ENCODE results near the gene CARMIL3.

CARMIL3 gene

GRCh38 chr14:24078146-24078545, 26.3 kb downstream of the CARMIL3 start:
- no peak for DNase-seq (ENCODE audit: low read depth)

DNA sequence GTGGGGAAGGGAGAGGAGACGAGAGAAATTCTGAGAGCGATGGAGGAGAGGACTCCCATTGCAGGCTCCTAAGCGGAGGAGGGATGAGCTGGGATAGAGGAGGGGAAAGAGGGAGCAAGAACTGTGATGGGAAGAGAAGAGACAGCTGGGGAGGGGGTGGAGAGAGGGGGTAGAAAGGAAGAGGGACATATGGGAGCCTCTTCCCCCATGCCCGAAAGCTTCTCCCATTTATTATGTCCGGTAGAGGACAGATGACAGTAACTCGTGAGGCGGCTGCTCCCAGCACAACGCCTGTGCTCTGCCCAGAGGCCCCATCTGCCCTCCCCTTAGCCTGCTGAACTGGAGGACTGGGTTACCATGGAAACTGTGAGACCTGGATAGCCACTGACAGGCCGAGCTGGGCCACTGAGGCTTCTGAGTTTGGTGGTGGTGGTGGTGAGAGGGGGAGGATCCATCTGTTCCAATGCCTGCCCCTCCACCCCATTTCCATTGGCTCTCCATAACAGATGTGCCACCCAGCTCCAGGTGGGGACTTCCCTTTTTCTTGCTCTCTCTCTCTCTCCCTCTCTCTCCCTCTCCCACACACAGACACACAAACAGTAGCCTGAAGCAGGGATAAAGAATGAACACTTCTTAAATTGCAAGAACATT, 27.8 kb downstream of the CARMIL3 start:
- no peak for DNase-seq (ENCODE audit: low read depth)

DNA sequence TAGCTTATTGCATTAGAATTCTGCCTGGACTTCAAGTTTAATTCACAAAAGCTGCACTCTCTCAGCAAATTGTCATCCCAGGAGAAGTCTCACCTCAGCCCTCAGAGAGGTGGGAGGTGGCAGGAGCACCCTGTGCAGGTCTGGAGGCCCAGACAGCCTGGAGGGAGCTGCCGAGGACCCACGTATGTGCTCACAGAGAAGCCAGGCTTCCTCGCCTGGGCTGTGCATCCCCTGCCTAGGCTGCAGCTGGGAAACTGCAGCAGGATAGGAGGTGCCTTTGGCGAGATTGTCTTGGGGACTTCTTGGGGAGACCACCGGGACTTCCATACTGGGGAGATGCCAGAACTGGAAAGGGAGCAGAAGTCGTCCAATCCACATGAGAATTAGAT, 28.3 kb downstream of the CARMIL3 start:
- no peak for DNase-seq (ENCODE audit: low read depth)

- DNase-seq (ENCODE audit: low read depth), result peak; percentile 49
Observed at GRCh38 chr14:24080888-24081738, 29.3 kb downstream of the CARMIL3 start.

DNA sequence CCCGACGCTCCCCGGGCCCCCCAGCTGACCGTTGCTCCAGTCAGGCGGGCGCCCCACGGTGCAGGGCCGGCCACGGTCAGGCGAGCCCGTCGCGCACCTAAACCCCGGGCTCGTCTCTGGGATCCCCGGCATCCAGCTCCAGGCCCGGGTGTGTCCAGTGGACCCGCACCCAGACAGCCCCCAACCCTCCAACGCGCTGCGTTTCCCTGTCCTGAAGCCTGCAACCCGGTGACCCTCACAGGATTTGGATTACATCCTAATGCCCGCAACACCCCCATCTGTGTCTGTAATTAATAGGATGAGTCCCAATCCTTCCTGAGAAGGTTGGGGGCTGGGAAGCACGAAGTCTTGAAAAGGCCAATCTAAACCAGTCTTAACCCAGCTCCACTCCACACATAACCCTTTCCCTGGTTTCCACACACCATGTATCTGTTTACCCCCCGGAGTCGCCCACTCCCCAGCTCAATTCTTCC, 30.0 kb downstream of the CARMIL3 start:
- no peak for DNase-seq (ENCODE audit: low read depth)

DNA sequence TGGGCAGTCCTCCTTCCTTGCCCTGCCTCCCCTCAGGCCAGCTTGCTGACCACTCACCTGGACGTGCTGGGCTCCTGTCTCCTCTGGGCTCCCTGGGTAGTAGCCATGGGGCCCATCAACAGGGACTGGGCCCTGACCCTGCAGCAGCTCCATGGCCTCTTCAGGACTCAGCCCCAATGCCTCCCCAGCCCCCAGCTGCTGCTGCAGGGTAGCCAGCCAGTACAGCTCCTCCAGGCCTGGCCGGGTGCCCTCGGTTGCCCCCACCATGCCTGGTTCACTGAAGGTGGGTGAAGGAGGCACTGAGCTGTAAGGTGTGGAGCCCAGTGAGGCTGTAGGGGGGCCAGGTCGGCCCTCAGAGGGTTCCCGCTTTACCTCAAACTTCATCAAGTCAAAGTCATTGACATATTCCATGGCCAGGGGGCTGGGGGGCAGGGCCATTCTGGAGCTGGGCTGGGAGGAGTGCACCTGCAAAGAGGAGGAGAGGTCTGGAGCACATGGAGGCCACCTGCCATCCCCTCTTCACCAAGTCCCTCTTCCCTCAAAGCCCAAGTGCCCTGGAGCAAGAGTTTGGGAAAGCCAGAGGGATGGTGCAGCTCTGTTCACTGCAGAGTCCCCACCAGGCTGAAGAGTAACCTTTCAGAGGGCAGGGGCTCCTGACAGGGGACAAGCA, 30.7 kb downstream of the CARMIL3 start:
- no peak for DNase-seq (ENCODE audit: low read depth)

DNA sequence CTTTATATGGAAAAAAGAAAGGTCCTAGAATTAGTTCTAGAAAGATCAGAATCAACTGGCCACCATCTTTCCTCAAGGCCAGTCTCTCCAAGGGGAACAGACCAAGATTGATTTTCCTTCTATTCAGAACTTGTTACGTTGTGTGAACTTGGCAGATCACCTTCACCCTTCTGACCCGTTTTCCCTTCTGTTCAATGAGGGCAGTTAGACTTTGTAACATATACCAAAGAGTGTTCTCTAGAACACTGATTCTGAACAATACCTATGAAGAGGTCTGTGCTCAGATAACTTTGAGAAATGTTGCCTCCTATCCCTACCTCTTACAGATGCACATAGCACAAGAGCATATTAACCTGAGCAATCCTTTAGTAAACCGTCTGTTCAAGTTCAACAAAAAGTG, 31.7 kb downstream of the CARMIL3 start:
- no peak for DNase-seq (ENCODE audit: low read depth)

GRCh38 chr14:24084440-24084839, 32.6 kb downstream of the CARMIL3 start:
- DNase-seq (ENCODE audit: low read depth), result no peak

DNA sequence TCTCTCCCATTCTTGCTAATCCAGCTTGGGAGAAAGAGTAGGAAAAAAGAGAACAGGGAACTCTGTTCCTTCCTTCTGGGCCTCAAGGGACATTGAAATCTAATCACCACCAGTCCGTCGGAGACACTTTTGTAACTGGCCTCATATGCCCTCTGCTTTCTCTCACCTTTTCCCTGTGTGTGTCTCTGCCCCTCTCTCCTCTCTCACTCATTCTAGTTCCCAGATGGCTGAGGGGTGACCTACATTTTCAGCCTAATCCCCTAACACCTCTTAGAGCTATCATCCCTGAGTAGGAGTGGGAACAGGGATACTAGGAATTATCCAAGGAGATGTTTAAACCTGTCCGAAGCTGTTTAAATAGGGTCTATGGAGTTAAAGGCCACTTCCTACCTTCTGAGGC, 33.4 kb downstream of the CARMIL3 start:
- DNase-seq (ENCODE audit: low read depth), result no peak

DNA sequence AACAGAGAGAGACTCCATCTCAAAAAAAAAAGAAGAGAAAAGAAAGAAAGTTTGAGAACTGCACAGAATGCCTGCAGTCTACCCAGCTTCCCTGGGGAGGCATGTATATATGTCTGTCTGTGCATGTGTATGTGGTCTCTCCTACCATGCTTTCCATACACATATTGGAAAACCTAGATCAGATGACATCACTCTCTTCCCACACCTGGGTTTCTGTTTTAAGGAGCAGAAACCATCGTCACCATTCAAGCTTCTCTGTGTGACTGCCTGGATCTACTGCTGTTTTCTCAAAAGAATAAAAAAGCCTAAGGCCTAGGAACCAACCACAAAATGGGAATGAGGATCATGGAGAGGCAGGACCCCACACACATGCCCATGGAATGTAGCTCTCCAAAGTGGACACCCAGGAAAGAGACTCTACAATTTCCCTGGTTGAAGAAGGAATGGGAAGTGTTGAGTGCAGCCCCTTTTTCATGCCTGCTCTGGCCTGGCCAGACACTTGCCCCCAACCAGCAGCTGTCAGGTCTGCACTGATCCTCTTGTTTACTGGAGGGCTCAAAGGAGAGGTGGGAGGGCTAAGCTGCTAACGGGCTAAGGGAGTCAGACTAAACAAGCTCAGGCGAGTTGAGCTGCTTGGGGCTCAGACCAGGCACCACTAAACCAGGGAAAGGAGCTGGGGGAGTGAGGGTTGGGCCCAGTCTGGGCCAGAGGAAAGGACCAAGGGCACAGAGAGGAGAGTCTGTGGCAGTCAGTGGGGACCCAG, 34.6 kb downstream of the CARMIL3 start:
- DNase-seq (ENCODE audit: low read depth), result no peak

DNA sequence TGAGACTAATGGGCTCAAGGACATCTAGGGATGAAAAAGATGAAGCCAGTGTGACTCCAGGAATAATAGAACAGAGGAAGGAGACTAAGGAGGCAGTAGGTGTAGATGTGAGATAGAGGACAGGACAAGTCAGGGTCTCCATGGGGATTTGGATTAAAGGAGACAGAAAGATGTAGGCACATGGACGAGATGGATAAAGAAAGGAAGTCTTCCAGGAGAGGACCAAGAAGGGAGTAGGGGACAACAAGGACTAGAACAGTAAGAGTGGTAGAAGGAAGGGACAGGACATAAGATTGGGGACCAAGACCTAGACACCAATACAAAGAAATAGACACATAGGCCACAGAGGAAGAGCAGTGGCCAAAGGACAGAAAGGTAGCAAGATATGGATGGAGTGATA, 35.2 kb downstream of the CARMIL3 start:
- no peak for DNase-seq (ENCODE audit: low read depth)

DNA sequence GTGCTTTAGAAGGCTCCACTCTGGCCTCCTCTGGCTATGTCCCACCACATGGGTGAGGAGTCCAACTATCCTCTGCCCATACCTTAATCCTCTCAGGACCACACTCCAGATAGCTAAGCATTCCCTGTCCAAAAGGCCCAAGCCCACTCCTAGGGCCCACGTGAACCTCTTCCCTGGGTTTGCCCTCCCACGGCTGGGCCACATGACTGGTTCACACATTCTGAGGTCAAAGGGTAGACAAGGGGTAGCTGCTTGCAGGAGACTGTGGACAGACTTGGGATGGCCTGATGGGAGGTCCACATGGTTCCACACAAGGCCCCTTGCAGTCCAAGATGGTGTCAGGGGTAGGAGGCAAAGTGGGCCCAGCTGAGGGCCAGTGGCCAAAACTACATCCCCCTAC, 36.3 kb downstream of the CARMIL3 start:
- DNase-seq (ENCODE audit: low read depth), result no peak

GRCh38 chr14:24089890-24090289, 38.1 kb downstream of the CARMIL3 start:
- no peak for DNase-seq (ENCODE audit: low read depth)

DNA sequence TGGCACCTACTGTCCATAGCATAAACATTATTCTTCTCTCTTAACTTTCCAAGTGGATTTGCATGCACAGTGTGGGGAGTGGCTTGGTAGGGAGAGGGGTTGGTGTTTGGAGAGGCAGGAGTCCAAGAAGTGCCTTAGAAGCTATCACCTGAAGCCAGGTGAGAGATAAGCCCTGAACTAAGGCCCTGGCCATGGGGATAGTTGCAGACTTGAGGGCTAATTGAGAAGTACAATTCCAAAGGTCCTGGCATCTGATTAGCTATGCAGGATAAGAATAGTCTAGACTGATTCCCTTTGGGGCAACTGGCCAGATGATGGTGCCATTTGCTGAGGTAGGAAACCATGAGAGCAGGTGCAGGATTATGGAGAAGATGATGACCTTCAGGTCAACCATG, 40.3 kb downstream of the CARMIL3 start:
- no peak for DNase-seq (ENCODE audit: low read depth)

GRCh38 chr14:24092505-24093206, 40.8 kb downstream of the CARMIL3 start:
- DNase-seq (ENCODE audit: low read depth), result no peak

DNA sequence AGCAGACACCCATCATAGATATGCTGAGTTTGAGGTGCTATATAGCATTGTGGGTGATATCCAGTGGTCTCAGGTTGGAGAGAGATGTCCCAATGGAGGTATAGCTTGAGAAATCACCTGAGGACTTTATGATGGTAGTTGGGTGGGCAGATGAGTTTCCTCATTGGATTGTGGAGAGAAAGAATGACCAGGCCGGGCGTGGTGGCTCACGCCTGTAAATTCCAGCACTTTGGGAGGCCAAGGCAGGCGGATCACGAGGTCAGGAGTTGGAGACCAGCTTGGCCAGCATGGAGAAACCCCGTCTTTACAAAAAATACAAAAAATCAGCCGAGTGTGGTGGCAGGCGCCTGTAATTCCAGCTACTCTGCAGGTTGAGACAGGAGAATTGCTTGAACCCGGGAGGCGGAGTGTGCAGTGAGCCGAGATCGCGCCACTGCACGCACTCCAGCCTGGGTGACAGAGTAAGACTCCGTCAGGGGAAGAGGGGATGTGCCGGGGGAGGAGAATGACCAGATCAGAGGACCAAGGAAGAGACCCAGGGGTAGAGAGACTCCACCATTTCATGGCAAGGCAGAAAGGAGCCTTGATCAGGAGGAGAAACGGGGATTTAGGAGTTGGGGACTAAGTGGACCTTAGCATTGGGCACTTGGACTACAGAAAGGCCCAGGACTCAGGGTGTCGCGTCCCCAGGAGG, 41.5 kb downstream of the CARMIL3 start:
- no peak for DNase-seq (ENCODE audit: low read depth)

DNA sequence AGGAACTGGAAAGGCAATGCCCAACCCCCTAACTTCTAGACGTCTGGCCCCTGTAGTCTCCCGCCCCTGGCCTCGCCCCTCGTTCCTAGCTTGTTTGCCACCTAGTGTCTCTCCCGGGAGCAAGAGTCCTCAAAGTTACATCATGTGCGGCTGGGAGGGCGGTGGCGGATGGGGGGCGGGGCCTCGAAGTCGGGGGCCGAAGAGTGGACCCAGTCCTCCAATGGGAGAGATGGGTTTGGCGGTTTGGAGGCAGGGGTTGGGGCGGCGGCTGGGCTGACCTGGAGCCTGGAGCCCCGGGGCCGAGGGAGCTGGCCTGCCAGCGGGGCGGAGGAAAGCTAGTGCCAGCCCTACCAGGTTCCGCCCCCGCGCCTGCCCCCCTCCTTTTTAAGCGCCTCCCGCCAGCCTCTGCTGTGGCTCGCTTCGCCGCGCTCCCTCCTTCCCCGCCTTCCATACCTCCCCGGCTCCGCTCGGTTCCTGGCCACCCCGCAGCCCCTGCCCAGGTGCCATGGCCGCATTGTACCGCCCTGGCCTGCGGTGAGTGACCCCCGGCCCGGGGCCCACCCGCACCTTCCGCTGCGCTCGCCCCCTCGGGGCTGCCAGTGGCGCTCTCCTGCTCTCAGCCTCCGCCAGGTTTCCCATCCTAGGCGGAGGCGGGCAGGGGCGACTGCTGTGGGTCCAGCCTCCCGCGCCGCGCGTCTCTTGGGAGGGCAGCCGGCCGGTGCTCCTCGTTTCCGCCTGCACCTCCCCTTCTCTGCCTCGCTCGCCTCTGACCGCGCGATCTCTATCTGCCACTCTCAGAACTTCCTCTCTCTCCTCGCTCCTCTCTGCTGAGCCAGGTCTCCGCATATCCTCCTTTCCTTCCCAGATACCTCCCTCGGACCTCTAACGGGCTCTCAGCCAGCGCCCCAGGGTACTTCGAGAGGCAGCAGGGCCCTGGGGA, 42.4 kb downstream of the CARMIL3 start, which contains the start of gene PCK2:
Gene PCK2, plus strand, starts transcription at position 411 of the 940 bp plus-strand sequence. Its CDS starts 95 bp downstream, at position 506.
- peak; percentile 78 for DNase-seq (ENCODE audit: low read depth)

DNA sequence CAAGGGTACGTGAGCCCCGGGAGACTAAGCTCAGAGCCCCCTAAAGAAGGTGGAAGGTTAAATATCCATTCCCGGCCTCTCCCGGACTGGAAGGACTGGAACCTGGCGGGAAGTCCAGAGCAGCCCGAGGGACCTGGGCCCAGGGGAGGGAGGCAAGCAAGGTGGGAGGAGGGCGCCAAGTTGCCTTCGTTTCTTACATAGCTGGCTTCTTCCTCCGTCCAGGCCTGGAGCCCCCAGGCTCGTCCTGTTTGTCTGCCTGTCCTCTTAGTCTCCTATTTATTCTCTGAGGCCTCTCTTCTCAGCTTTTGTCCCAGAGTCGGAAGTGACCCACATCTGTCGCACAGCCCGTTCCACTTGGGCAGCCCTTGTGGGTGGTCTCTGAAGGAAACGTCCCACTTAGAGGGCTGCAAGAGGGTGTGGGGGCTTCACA, 43.0 kb downstream of the CARMIL3 start:
- DNase-seq (ENCODE audit: low read depth), result no peak

DNA sequence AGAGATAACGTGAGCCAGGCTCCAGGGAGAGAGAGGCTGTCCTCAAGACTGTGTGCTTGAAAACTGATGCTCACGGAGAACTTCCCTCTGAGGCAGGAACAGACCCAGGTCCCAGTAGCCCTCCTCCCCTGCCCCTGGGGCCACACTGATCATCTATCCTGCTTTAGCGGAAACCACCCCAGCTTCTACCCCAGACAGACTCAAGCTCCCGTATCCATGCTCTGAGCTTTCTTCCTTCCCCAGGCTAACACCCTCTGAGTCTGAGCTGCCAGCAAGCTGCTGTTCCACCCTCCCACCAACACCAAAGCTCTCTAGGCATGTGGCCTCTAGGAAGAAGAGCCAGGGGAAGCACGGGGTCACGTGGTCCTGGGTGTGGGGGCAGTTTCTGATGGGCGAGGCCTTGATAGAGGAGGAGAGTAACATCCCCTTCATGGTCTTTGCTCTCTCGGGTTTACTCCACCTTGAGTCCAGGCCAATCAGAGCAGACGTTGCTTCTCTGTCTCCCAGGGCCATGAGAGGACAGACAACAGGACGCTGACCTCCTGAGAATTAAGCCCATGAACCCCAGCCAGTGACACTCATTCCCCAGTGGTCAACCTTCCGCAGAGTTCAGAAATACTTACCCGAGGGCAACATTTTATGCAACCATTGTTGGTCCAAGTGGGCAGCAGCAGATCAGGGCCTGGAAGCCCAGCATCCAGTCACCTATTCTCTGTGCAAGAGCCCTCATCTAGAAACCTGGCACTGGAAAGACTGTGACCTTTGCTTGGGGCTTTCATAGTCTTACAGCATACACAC, 43.7 kb downstream of the CARMIL3 start:
- DNase-seq (ENCODE audit: low read depth), result peak; percentile 19
